Stimulated activated CD4-positive, alpha-beta T cell treated with anti-CD3 and anti-CD28 coated beads, Interleukin-4, amount 100 ng/mL, for 24 hours (primary cell): ENCODE data around the gene FXYD6.
A peak's percentile ranks its signal among the peaks of the same experiment; 100 is the strongest.

Experiments
- DNase-seq: peaks from one replicate; pipeline ENCODE4 v3.0.0-alpha.2; 2020

The FXYD6 gene

GRCh38 chr11:117827521-117828511, 48.6 kb downstream of the FXYD6 start:
- DNase-seq, result no peak

- DNase-seq, result no peak
Measured at GRCh38 chr11:117826832-117827231, 49.6 kb downstream of the FXYD6 start.

- no peak for DNase-seq
Measured at GRCh38 chr11:117826190-117826570, 50.3 kb downstream of the FXYD6 start.

GRCh38 chr11:117825538-117826189, 50.8 kb downstream of the FXYD6 start:
- DNase-seq, result no peak

GRCh38 chr11:117824571-117825537, 51.6 kb downstream of the FXYD6 start, which contains the start of gene FXYD2:
Gene FXYD2 (minus strand): TSS chr11:117824744. CDS start chr11:117824678, 66 bp downstream.
- no peak for DNase-seq

- no peak for DNase-seq
Measured at GRCh38 chr11:117823946-117824420, 52.5 kb downstream of the FXYD6 start.

GRCh38 chr11:117823294-117823945, 53.0 kb downstream of the FXYD6 start:
- no peak for DNase-seq

GRCh38 chr11:117822074-117823033, 54.1 kb downstream of the FXYD6 start:
- DNase-seq, result peak; percentile 61

GRCh38 chr11:117821431-117821830, 55.0 kb downstream of the FXYD6 start:
- no peak for DNase-seq

GRCh38 chr11:117820516-117820915, 55.9 kb downstream of the FXYD6 start:
- DNase-seq, result no peak

- no peak for DNase-seq
Measured at GRCh38 chr11:117820071-117820470, 56.4 kb downstream of the FXYD6 start.

GRCh38 chr11:117819096-117820040, 57.1 kb downstream of the FXYD6 start:
- no peak for DNase-seq

GRCh38 chr11:117818041-117818873, 58.2 kb downstream of the FXYD6 start:
- peak; percentile 61 for DNase-seq

GRCh38 chr11:117817368-117818040, 59.0 kb downstream of the FXYD6 start:
- peak; percentile 92 for DNase-seq

GRCh38 chr11:117816846-117817367, 59.6 kb downstream of the FXYD6 start:
- DNase-seq, result no peak

- no peak for DNase-seq
Measured at GRCh38 chr11:117816151-117816741, 60.2 kb downstream of the FXYD6 start.

GRCh38 chr11:117815262-117815803, 61.1 kb downstream of the FXYD6 start:
- peak; percentile 70 for DNase-seq
